HG03354 (cell line): ENCODE data around the gene TGFBR1.

Experiments
- ATAC-seq: cut with Tn5 transposase; IDR thresholded peaks from one replicate; pipeline ENCODE4 v1.9.1; 2021; ENCODE audit warnings: mild to moderate bottlenecking; ENCODE audit not compliant: unreplicated experiment, poor library complexity, severe bottlenecking

TGFBR1 gene

GRCh38 chr9:99160173-99160572 is 55.3 kb downstream of the TGFBR1 start:
- ATAC-seq, result no peak

- no peak for ATAC-seq
These were observed 57.9 kb downstream of the TGFBR1 start for GRCh38 chr9:99162759-99163364.

GRCh38 chr9:99166149-99166548 is 61.2 kb downstream of the TGFBR1 start:
- ATAC-seq, result no peak

GRCh38 chr9:99167119-99167518 is 62.2 kb downstream of the TGFBR1 start:
- no peak for ATAC-seq

GRCh38 chr9:99167694-99168093 is 62.8 kb downstream of the TGFBR1 start:
- no peak for ATAC-seq

GRCh38 chr9:99169086-99169485 is 64.2 kb downstream of the TGFBR1 start:
- no peak for ATAC-seq

- no peak for ATAC-seq
These were observed 65.3 kb downstream of the TGFBR1 start for GRCh38 chr9:99169982-99170761.

- no peak for ATAC-seq
These were observed 66.6 kb downstream of the TGFBR1 start for GRCh38 chr9:99171225-99172123.

- no peak for ATAC-seq
These were observed 67.5 kb downstream of the TGFBR1 start for GRCh38 chr9:99172124-99173091.

GRCh38 chr9:99173570-99174504 is 68.9 kb downstream of the TGFBR1 start:
- peak; percentile 50 for ATAC-seq

- ATAC-seq, result peak; percentile 34
These were observed 71.7 kb downstream of the TGFBR1 start for GRCh38 chr9:99176527-99177013.

- no peak for ATAC-seq
These were observed 72.9 kb downstream of the TGFBR1 start for GRCh38 chr9:99177576-99178366.

GRCh38 chr9:99178912-99179872 is 74.3 kb downstream of the TGFBR1 start:
- ATAC-seq, result no peak

GRCh38 chr9:99180199-99180598 is 75.3 kb downstream of the TGFBR1 start:
- no peak for ATAC-seq

GRCh38 chr9:99180662-99181061 is 75.7 kb downstream of the TGFBR1 start:
- no peak for ATAC-seq

GRCh38 chr9:99181206-99181605 is 76.3 kb downstream of the TGFBR1 start:
- ATAC-seq, result no peak
